IMR-90 (cell line): ENCODE results near the gene NBEA. TPM values are rescaled to one million over a fixed set of nuclear protein-coding genes. Genes with fewer than 3 reads are reported as not detected.

Experiments used
- ATAC-seq: fragments of 200-7000 bp; cut with Tn5 transposase; 2 replicates; pipeline ENCODE4 v1.9.1; 2020; ENCODE audit warnings: low read depth, mild to moderate bottlenecking, moderate library complexity
- BruUV-seq: library from RNA; stranded (reverse); fragments of 400-500 nt; replicated peaks from 2 replicates; lab custom pipeline; 2021; lab: Mats Ljungman, UMichigan
- CTCF ChIA-PET: fragments of 300-600 bp; formaldehyde crosslinking; extraction: SDS; loops from one replicate; lab custom pipeline; 2021; ENCODE audit warnings: antibody characterized with exemption; lab: Yijun Ruan, JAX
- POLR2A ChIA-PET: fragments of 300-600 bp; sonication (Branson Sonifier 250); formaldehyde crosslinking; loops from one replicate; lab custom pipeline; 2022; ENCODE audit warnings: antibody characterized with exemption; ENCODE audit not compliant: unreplicated experiment; lab: Charles Lee
- DNase-seq: peaks from one replicate; pipeline ENCODE4 v3.0.0; 2013
- H2AFZ ChIP-seq: replicated peaks from 2 replicates; pipeline ENCODE3; 2013; ENCODE audit warnings: low read length, mild to moderate bottlenecking; ENCODE audit not compliant: poor library complexity
- H2AK5ac ChIP-seq: 2 replicates; pipeline ENCODE4 v1.6.1; 2013; ENCODE audit warnings: low read depth, low read length, inconsistent platforms
- H2AK9ac ChIP-seq: replicated peaks from 2 replicates; pipeline ENCODE3; 2013; ENCODE audit warnings: mild to moderate bottlenecking, low read depth, low read length, moderate library complexity; ENCODE audit not compliant: poor library complexity
- H2BK120ac ChIP-seq: 2 replicates; pipeline ENCODE4 v1.6.1; 2013; ENCODE audit warnings: low read depth, low read length, inconsistent platforms
- H2BK15ac ChIP-seq: 3 replicates; pipeline ENCODE4 v1.6.1; 2013; ENCODE audit warnings: low read depth, low read length, inconsistent platforms
- H2BK20ac ChIP-seq: 2 replicates; pipeline ENCODE4 v1.6.1; 2013; ENCODE audit warnings: low read depth, mild to moderate bottlenecking, inconsistent platforms, low read length, moderate library complexity
- H2BK5ac ChIP-seq: 2 replicates; pipeline ENCODE4 v1.6.1; 2013; ENCODE audit warnings: mild to moderate bottlenecking, low read depth, low read length, inconsistent platforms; ENCODE audit not compliant: poor library complexity, severe bottlenecking
- H3K14ac ChIP-seq: replicated peaks from 2 replicates; pipeline ENCODE4 v1.6.1; 2013; ENCODE audit warnings: low read depth, low read length, inconsistent platforms
- H3K18ac ChIP-seq: 2 replicates; pipeline ENCODE4 v1.6.1; 2013; ENCODE audit warnings: low read depth, low read length, control low read depth
- H3K23ac ChIP-seq: 2 replicates; pipeline ENCODE4 v1.6.1; 2013; ENCODE audit warnings: low read depth, low read length, inconsistent platforms
- H3K27ac ChIP-seq: 2 replicates; pipeline ENCODE4 v1.5.1; 2013; ENCODE audit warnings: mild to moderate bottlenecking, control low read depth, low read length; ENCODE audit not compliant: insufficient read depth
- H3K27me3 ChIP-seq: 2 replicates; pipeline ENCODE4 v1.6.1; 2013; ENCODE audit warnings: low read length; ENCODE audit not compliant: control insufficient read depth, insufficient read depth
- H3K36me3 ChIP-seq: 2 replicates; pipeline ENCODE4 v1.6.1; 2013; ENCODE audit warnings: low read length, mixed read lengths; ENCODE audit not compliant: control insufficient read depth, insufficient read depth
- H3K4ac ChIP-seq: 2 replicates; pipeline ENCODE4 v1.6.1; 2013; ENCODE audit warnings: low read depth, low read length, inconsistent platforms
- H3K4me1 ChIP-seq: 2 replicates; pipeline ENCODE4 v1.6.1; 2013; ENCODE audit warnings: low read length, mixed read lengths; ENCODE audit not compliant: control insufficient read depth, insufficient read depth
- H3K4me2 ChIP-seq: 2 replicates; pipeline ENCODE4 v1.6.1; 2013; ENCODE audit warnings: low read depth, mild to moderate bottlenecking, control low read depth, low read length, moderate library complexity
- H3K4me3 ChIP-seq: 2 replicates; pipeline ENCODE4 v1.5.1; 2013; ENCODE audit warnings: low read depth, mild to moderate bottlenecking, control low read depth, low read length, moderate library complexity; ENCODE audit not compliant: insufficient read depth
- H3K56ac ChIP-seq: 2 replicates; pipeline ENCODE4 v1.6.1; 2013; ENCODE audit warnings: low read length, inconsistent platforms; ENCODE audit not compliant: insufficient read depth; ENCODE audit errors: extremely low read depth
- H3K79me1 ChIP-seq, 2 experiments: 2 replicates each; pipeline ENCODE4 v1.6.1; 2013; ENCODE audit warnings: low read length in 2 of 2, inconsistent platforms in 1 of 2, low read depth in 1 of 2
- H3K9ac ChIP-seq: 2 replicates; pipeline ENCODE4 v1.6.1; 2013; ENCODE audit warnings: low read depth, low read length, control low read depth
- H3K9me1 ChIP-seq: 2 replicates; pipeline ENCODE4 v1.6.1; 2013; ENCODE audit warnings: low read length, inconsistent platforms; ENCODE audit not compliant: insufficient read depth
- H3K9me3 ChIP-seq: 2 replicates; pipeline ENCODE4 v1.6.1; 2013; ENCODE audit warnings: low read length; ENCODE audit not compliant: control insufficient read depth, insufficient read depth
- H4K20me1 ChIP-seq: 2 replicates; pipeline ENCODE4 v1.6.1; 2013; ENCODE audit warnings: low read length, inconsistent platforms; ENCODE audit not compliant: insufficient read depth
- H4K5ac ChIP-seq: 2 replicates; pipeline ENCODE4 v1.6.1; 2013; ENCODE audit warnings: mild to moderate bottlenecking, low read depth, low read length, control low read depth
- H4K8ac ChIP-seq, 2 experiments: 2 replicates each; pipeline ENCODE4 v1.6.1; 2013; ENCODE audit warnings: low read depth in 2 of 2, low read length in 2 of 2, control low read depth in 1 of 2, inconsistent platforms in 1 of 2
- H4K91ac ChIP-seq: 2 replicates; pipeline ENCODE4 v1.6.1; 2013; ENCODE audit warnings: low read depth, low read length, inconsistent platforms; ENCODE audit not compliant: insufficient read depth
- ELK1 ChIP-seq: fragments of 150-350 bp; IDR thresholded peaks from 2 replicates; pipeline ENCODE4 v1.6.1; 2016; ENCODE audit warnings: low read depth, mild to moderate bottlenecking, low read length, moderate library complexity, borderline replicate concordance
- FOS ChIP-seq: fragments of 150-350 bp; IDR thresholded peaks from 2 replicates; pipeline ENCODE4 v1.6.1; 2016; ENCODE audit warnings: low read depth, low read length
- MXI1 ChIP-seq: IDR thresholded peaks from 2 replicates; pipeline ENCODE4 v1.6.1; 2012; ENCODE audit warnings: low read depth, mild to moderate bottlenecking, low read length, moderate library complexity, borderline replicate concordance
- SMC3 ChIP-seq: fragments of 150-350 bp; IDR thresholded peaks from 2 replicates; pipeline ENCODE4 v1.6.1; 2016; ENCODE audit warnings: low read depth, mild to moderate bottlenecking, antibody characterized with exemption, low read length, moderate library complexity
- WGBS, 2 experiments: methylation state at CpG; one replicate each; pipeline versions ENCODE4 v1.1.5 to v1.1.7; 2013; ENCODE audit warnings: missing lambda C conversion rate in 2 of 2; ENCODE audit not compliant: insufficient read length in 1 of 2; ENCODE audit errors: extremely low coverage in 2 of 2; 5-methylcytosine and 5-hydroxymethylcytosine counted together
- dilution Hi-C: fragments of 300-500 bp; cut with HindIII; formaldehyde crosslinking; loops from one replicate; pipeline ENCODE4 v1.14.3; 2018; ENCODE audit warnings: low sequenced_read_pairs; ENCODE audit not compliant: unreplicated experiment
- in situ Hi-C: fragments of 300-500 bp; cut with MboI; formaldehyde crosslinking; loops from 3 replicates; pipeline ENCODE4 v1.14.3; 2019; ENCODE audit warnings: low sequenced_read_pairs, inconsistent platforms, mixed read lengths
- intact Hi-C: fragments of 100-400 bp; cut with micrococcal nuclease; formaldehyde crosslinking; loops from 2 replicates; pipeline ENCODE4 v1.10.0; 2022
- polyA plus RNA-seq, 3 experiments: library from polyadenylated mRNA; depleted of rRNA; stranded (reverse); fragments of >200 nt; gene quantifications; 2 replicates each; pipeline ENCODE4 v1.2.3, GENCODE V29; 2012; ENCODE audit warnings: low replicate concordance in 1 of 3
- total RNA-seq: library from RNA; depleted of rRNA; stranded (reverse); fragments of >200 nt; gene quantifications from 2 replicates; pipeline ENCODE4 v1.2.3, GENCODE V29; 2012

The NBEA gene
- total and polyA plus RNA-seq, 2 of the 4 experiments (the other 2 are of a cell fraction), result 0.82 to 2.2 TPM

- Histone ChIP-seq H3K9ac (no peak overlapping the region), H2AFZ (no peak overlapping the region), H2AK5ac (no peak overlapping the region), H3K9me3 (no peaks in the 10 kb centered on the region), H3K56ac (no peak overlapping the region), H3K4me1 (peaks cover 6% of the 10 kb centered on the region), H3K79me1 (no peaks in the 10 kb centered on the region), H2BK120ac (no peak overlapping the region), H2AK9ac (no peak overlapping the region), H2BK20ac (no peak overlapping the region), H4K8ac (no peak overlapping the region), H4K20me1 (no peaks in the 10 kb centered on the region), H3K27ac (no peak overlapping the region), H4K5ac (no peak overlapping the region), H3K36me3 (no peaks in the 10 kb centered on the region), H3K18ac (no peak overlapping the region), H2BK5ac (no peak overlapping the region), H2BK15ac (no peak overlapping the region), H3K9me1 (no peaks in the 10 kb centered on the region), H4K91ac (no peak overlapping the region), H3K4ac (no peak overlapping the region), H3K23ac (no peak overlapping the region), H3K4me3 (no peak overlapping the region), H3K4me2 (no peak overlapping the region), H3K14ac (no peak overlapping the region), H3K27me3 (peaks cover 6% of the 10 kb centered on the region)
- intact Hi-C loops (no loop called here), dilution Hi-C loops (no loop called here), in situ Hi-C loops (no loop called here)
- no TSS peak for BruUV-seq
- ChIA-PET CTCF (no interaction called here), POLR2A (no interaction called here)
- no peak for TF ChIP-seq ELK1
- no peak for TF ChIP-seq MXI1
- TF ChIP-seq FOS, result no peak
- TF ChIP-seq SMC3, result no peak
- DNase-seq, result no peak
- no CpG with 5 or more reads among the region's 4 CpGs for WGBS, 2 experiments
- no peak for ATAC-seq
Observed at GRCh38 chr13:35687336-35687735, 745.3 kb downstream of the NBEA start.
